Natural killer cell (primary cell): ENCODE measurements around the gene NUTF2. TPM values are rescaled to one million over a fixed set of nuclear protein-coding genes. Genes with fewer than 3 reads are reported as not detected.

Experiments
- ATAC-seq, 3 donors: fragments of 150-1000 bp in 2 of 3; fragments of 200-7000 bp in 1 of 3; cut with Tn5 transposase; 1 replicate in 1 of 3; 2 replicates in 2 of 3; pipeline ENCODE4 v1.10.0; 2021; ENCODE audit warnings: mild to moderate bottlenecking in 2 of 3, moderate library complexity in 2 of 3
- DNase-seq, 2 donors: peaks; one replicate each; pipeline versions ENCODE4 v3.0.0 to v3.0.0-alpha.2; 2013 to 2021; ENCODE audit warnings: mixed read lengths in 1 of 2
- H3K27ac ChIP-seq: one replicate; pipeline ENCODE4 v1.5.1; 2013; ENCODE audit warnings: mild to moderate bottlenecking, low read length
- H3K27me3 ChIP-seq: one replicate; pipeline ENCODE4 v1.6.1; 2013; ENCODE audit warnings: low read length; ENCODE audit not compliant: control insufficient read depth, insufficient read depth
- H3K36me3 ChIP-seq: one replicate; pipeline ENCODE4 v1.6.1; 2013; ENCODE audit warnings: low read length; ENCODE audit not compliant: control insufficient read depth, insufficient read depth
- H3K4me1 ChIP-seq: one replicate; pipeline ENCODE4 v1.6.1; 2013; ENCODE audit warnings: low read length; ENCODE audit not compliant: control insufficient read depth, insufficient read depth
- H3K4me3 ChIP-seq: one replicate; pipeline ENCODE4 v1.5.1; 2013; ENCODE audit warnings: low read length
- H3K9me3 ChIP-seq: one replicate; pipeline ENCODE4 v1.6.1; 2013; ENCODE audit warnings: low read length; ENCODE audit not compliant: control insufficient read depth, insufficient read depth
- H3K27ac Mint-ChIP-seq, 2 donors: one replicate each; pipeline ENCODE4 v1.8.0; 2022; ENCODE audit warnings: mild to moderate bottlenecking in 2 of 2, mixed read lengths in 2 of 2, moderate library complexity in 1 of 2
- H3K27me3 Mint-ChIP-seq, 2 donors: one replicate each; pipeline ENCODE4 v1.8.0; 2022; ENCODE audit warnings: low read depth in 2 of 2, mixed read lengths in 2 of 2
- H3K36me3 Mint-ChIP-seq: one replicate; pipeline ENCODE4 v1.8.0; 2022; ENCODE audit warnings: mixed read lengths
- H3K4me1 Mint-ChIP-seq, 2 donors: one replicate each; pipeline ENCODE4 v1.8.0; 2022; ENCODE audit warnings: mixed read lengths in 2 of 2
- H3K4me3 Mint-ChIP-seq: one replicate; pipeline ENCODE4 v1.8.0; 2022; ENCODE audit warnings: mild to moderate bottlenecking, moderate library complexity, mixed read lengths
- H3K9me3 Mint-ChIP-seq, 2 donors: one replicate each; pipeline ENCODE4 v1.8.0; 2022; ENCODE audit warnings: mixed read lengths in 2 of 2
- WGBS: methylation state at CpG from one replicate; pipeline ENCODE4 v1.1.7; 2013; ENCODE audit warnings: missing lambda C conversion rate; ENCODE audit not compliant: insufficient coverage; 5-methylcytosine and 5-hydroxymethylcytosine counted together
- intact Hi-C: fragments of 100-400 bp; cut with micrococcal nuclease; formaldehyde crosslinking; loops from one replicate; pipeline ENCODE4 v1.14.2; 2022
- total RNA-seq, 4 donors: library from RNA; stranded (reverse); fragments of 120-200 nt in 1 of 4; gene quantifications; one replicate each; pipeline versions ENCODE4 v1.2.3 to v1.2.4, GENCODE V29; 2013 to 2022
- TF ChIP-seq, protein P1 (sequence below): fragments of 200-600 bp; IDR thresholded peaks from one replicate; pipeline ENCODE4 v1.8.0; 2022; ENCODE audit warnings: antibody characterized with exemption

NUTF2 gene
- total RNA-seq, 3 donors from 2014 or later (not counting 1 experiment from before 2014, with no cell fraction given), result 43.2 to 47.1 (median 43.3) TPM

DNA sequence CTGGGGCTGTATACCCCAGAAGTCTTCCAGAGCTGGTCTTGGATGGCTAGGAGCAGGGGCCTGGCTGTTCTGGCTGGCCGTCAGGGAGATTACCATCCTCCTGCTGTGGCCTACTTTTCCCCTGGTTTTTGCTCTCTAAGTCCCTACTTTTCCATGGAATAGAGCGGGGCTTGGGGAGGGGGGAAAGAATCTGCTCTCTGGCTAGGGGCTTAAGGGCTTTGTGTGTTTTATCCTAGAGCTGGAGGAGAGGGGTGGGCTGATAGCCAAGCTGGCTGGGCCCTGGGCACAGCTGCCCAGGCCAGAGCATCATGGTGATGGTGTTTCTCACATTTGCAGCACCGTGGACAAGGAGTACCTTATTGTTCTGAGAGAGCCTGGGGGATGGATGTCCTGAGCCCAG is 41.6 kb downstream of the NUTF2 start:
- Histone ChIP-seq H3K27me3 (no peaks in the 10 kb centered on the region), H3K4me3 (no peak overlapping the region), H3K27ac (no peak overlapping the region), H3K4me1 (no peaks in the 10 kb centered on the region), H3K9me3 (no peaks in the 10 kb centered on the region), H3K36me3 (peaks cover 18% of the 10 kb centered on the region)
- Mint-ChIP-seq H3K27ac (no peak overlapping the region), H3K4me1 (peaks cover 9 to 11% of the 10 kb centered on the region in 2 donors), H3K9me3 (no peaks in the 10 kb centered on the region), H3K27me3 (no peaks in the 10 kb centered on the region), H3K4me3 (no peak overlapping the region), H3K36me3 (no peaks in the 10 kb centered on the region)
- WGBS, result 90% methylated on average over 3 of the region's 3 CpGs
- ATAC-seq, result no peak
- intact Hi-C loops, result loop anchor here (5.0 kb wide), 1 partner anchor 39 kb away; no protein-coding TSS in a partner anchor
- TF ChIP-seq, protein P1, sequence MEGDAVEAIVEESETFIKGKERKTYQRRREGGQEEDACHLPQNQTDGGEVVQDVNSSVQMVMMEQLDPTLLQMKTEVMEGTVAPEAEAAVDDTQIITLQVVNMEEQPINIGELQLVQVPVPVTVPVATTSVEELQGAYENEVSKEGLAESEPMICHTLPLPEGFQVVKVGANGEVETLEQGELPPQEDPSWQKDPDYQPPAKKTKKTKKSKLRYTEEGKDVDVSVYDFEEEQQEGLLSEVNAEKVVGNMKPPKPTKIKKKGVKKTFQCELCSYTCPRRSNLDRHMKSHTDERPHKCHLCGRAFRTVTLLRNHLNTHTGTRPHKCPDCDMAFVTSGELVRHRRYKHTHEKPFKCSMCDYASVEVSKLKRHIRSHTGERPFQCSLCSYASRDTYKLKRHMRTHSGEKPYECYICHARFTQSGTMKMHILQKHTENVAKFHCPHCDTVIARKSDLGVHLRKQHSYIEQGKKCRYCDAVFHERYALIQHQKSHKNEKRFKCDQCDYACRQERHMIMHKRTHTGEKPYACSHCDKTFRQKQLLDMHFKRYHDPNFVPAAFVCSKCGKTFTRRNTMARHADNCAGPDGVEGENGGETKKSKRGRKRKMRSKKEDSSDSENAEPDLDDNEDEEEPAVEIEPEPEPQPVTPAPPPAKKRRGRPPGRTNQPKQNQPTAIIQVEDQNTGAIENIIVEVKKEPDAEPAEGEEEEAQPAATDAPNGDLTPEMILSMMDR, result no peak
- DNase-seq, result no peak

DNA sequence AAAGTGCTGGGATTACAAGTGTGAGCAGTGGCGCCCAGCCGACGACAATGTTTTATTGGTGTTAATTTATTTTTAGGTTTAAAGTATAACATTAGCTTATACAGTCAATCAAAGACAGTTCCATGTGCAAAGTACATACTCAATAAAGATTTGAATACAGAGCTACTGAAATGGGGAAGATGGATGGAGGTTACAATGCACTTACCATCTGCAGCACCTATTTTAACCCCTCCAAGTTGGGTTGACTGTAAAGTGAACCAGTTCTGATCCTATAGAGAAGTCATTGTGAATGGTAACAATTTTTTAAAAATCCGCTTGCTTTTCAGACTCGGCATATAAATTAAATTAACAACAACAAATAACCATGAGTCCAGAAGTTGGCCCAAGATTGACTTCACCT is 45.6 kb downstream of the NUTF2 start:
- H3K9me3 ChIP-seq, result no peaks in the 10 kb centered on the region
- H3K27ac ChIP-seq, result peak overlapping the region; percentile 68
- no peak for DNase-seq
- peak overlapping the region; percentile 91 to 95 for H3K27ac Mint-ChIP-seq
- peaks cover 26 to 28% of the 10 kb centered on the region in 2 donors for H3K4me1 Mint-ChIP-seq
- H3K4me3 Mint-ChIP-seq, result peak overlapping the region; percentile 96
- peaks cover 17% of the 10 kb centered on the region for H3K4me1 ChIP-seq
- peak overlapping the region; percentile 45 for H3K4me3 ChIP-seq
- no peaks in the 10 kb centered on the region for H3K36me3 ChIP-seq
- ATAC-seq, result no peak
- no peaks in the 10 kb centered on the region for H3K9me3 Mint-ChIP-seq
- intact Hi-C loops, result loop anchor here (2.0 kb wide), 2 partner anchors 20 to 44 kb away; partner anchors contain the start of genes EDC4 and PSMB10
- TF ChIP-seq, protein P1, result no peak
- H3K27me3 ChIP-seq, result no peaks in the 10 kb centered on the region
- no peaks in the 10 kb centered on the region for H3K36me3 Mint-ChIP-seq
- H3K27me3 Mint-ChIP-seq, result no peaks in the 10 kb centered on the region
- WGBS, result no CpG with 5 or more reads among the region's 5 CpGs

DNA sequence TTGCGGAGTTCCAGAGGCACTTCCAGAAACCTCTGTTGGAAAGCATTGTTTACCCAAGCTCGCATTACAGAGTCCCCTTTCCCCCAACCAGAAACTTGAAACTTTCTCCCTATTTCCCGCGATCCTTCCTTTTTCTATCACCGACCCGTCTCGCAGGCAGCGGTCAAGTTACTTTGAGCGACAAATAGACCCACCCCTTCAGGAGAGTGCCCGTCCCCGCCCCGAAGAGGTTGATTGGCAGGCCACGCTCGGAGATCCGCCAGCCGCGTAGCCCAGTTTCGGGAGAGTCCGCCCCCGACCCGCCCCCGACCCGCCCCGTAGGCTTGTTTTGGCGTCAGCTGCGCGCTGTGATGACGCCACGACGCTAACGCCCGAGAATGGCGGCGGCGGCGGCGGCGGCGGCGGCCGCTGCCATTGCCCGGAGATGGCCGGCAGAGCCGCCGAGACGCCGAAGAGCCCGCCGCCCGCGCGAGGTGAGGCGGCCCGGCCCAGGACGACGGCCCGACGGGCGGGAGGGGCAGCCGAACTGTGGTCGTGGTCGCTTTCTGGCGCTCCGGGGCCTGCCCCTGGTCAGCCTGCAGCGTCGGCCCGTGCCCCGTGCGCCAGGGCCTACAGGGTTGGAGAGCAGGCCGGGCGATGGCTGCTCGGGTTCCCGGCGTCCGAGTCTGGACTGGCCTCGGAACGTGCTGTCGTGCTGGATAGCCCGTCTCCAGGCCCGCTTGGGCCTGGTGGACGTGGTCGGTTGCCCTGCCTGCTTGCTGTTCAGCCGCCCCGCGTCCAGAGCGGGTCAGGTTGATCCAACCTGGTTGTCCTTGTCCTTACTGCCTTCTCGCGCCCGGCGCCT is 46.4 kb downstream of the NUTF2 start, which contains the start of gene PSKH1:
Gene PSKH1 (plus strand): TSS at position 356 of the 844 bp plus-strand sequence. CDS start 15,496 bp downstream, outside the sequence.
- peak within 1 kb of the TSS; percentile 96 for H3K4me3 Mint-ChIP-seq
- peaks cover 17% of the 10 kb centered on the region for H3K4me1 ChIP-seq
- peak within 1 kb of the TSS; percentile 83 for H3K27ac ChIP-seq
- peak within 1 kb of the TSS; percentile 65 for H3K4me3 ChIP-seq
- no peaks in the 10 kb centered on the region for H3K9me3 ChIP-seq
- H3K36me3 Mint-ChIP-seq, result no peaks in the 10 kb centered on the region
- DNase-seq (peak; percentile 86 to 96), ATAC-seq (peak; percentile 98 to 99 (median 98))
- H3K4me1 Mint-ChIP-seq, result peaks cover 28 to 31% of the 10 kb centered on the region in 2 donors
- TF ChIP-seq, protein P1, result no peak
- WGBS, result under 1% methylated on average over 90 of the region's 90 CpGs
- H3K9me3 Mint-ChIP-seq, result no peaks in the 10 kb centered on the region
- intact Hi-C loops, result loop anchor here (1.0 to 2.0 kb wide), 3 partner anchors 20 to 47 kb away; partner anchors contain the start of genes EDC4, NUTF2 and PSMB10
- no peaks in the 10 kb centered on the region for H3K27me3 ChIP-seq
- H3K36me3 ChIP-seq, result no peaks in the 10 kb centered on the region
- peak within 1 kb of the TSS; percentile 91 to 95 for H3K27ac Mint-ChIP-seq
- H3K27me3 Mint-ChIP-seq, result no peaks in the 10 kb centered on the region
